Measurements from ENCODE around the gene RASAL2.
"Not testable (repeated sequence)": the region's sequence is repeated elsewhere in the genome, so short reads cannot be mapped to it uniquely, and the experiment has no call there.

Gene RASAL2

DNA sequence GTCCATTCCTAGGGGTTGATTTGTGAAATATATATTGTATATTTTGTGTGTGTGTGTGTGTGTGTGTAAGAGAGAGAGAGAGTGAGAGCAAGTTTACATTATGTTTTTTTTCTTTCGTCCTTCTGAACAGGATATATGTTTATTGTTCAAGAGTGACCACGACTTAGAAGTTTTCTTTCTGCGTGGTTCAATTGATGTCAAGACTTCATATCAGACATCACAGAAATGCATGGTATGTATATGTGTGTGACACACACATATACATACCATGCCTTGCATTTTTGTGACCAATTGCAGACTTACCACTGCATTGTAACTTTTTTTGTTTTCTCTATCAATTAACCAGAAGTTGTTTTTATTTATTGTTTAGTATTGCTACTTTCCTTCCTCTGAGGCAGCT lies 2.5 kb downstream of the RASAL2 start:
- Histone ChIP-seq H3K9ac (ENCODE audit: low read length) (no peak overlapping the region), H3K4me1 (ENCODE audit: control insufficient read depth, insufficient read depth, low read length) (peaks cover 41% of the 10 kb centered on the region), H3K36me3 (ENCODE audit: control insufficient read depth, insufficient read depth, low read length, severe bottlenecking) (no peaks in the 10 kb centered on the region), H3K4me3 (ENCODE audit: low read length) (peak overlapping the region; percentile 84), H3K9me3 (ENCODE audit: control insufficient read depth, low read length) (no peaks in the 10 kb centered on the region), H3K27me3 (replicated peaks; ENCODE audit: control insufficient read depth, insufficient read depth, low read length) (no peaks in the 10 kb centered on the region)
- peak; percentile 47 for DNase-seq (ENCODE audit: low read depth)

- H3K4me1 ChIP-seq (ENCODE audit: control insufficient read depth, insufficient read depth, low read length), result peaks cover 38% of the 10 kb centered on the region
- no peaks in the 10 kb centered on the region for H3K36me3 ChIP-seq (ENCODE audit: control insufficient read depth, insufficient read depth, low read length, severe bottlenecking)
- H3K9me3 ChIP-seq (ENCODE audit: control insufficient read depth, low read length), result no peaks in the 10 kb centered on the region
- peak overlapping the region; percentile 9 for H3K4me3 ChIP-seq (ENCODE audit: low read length)
- peak; percentile 68 for DNase-seq (ENCODE audit: low read depth)
- H3K9ac ChIP-seq (ENCODE audit: low read length), result no peak overlapping the region
- H3K27me3 ChIP-seq (replicated peaks; ENCODE audit: control insufficient read depth, insufficient read depth, low read length), result no peaks in the 10 kb centered on the region
Observed at GRCh38 chr1:178098262-178098661, 4.4 kb downstream of the RASAL2 start.

GRCh38 chr1:178101266-178101630 lies 7.3 kb downstream of the RASAL2 start:
- H3K9me3 ChIP-seq (ENCODE audit: control insufficient read depth, low read length), result no peaks in the 10 kb centered on the region
- peaks cover 27% of the 10 kb centered on the region for H3K4me1 ChIP-seq (ENCODE audit: control insufficient read depth, insufficient read depth, low read length)
- peak; percentile 19 for DNase-seq (ENCODE audit: low read depth)
- H3K27me3 ChIP-seq (replicated peaks; ENCODE audit: control insufficient read depth, insufficient read depth, low read length), result no peaks in the 10 kb centered on the region
- peak overlapping the region; percentile 14 for H3K4me3 ChIP-seq (ENCODE audit: low read length)
- no peak overlapping the region for H3K9ac ChIP-seq (ENCODE audit: low read length)
- H3K36me3 ChIP-seq (ENCODE audit: control insufficient read depth, insufficient read depth, low read length, severe bottlenecking), result no peaks in the 10 kb centered on the region

- peaks cover 27% of the 10 kb centered on the region for H3K4me1 ChIP-seq (ENCODE audit: control insufficient read depth, insufficient read depth, low read length)
- no peak overlapping the region for H3K9ac ChIP-seq (ENCODE audit: low read length)
- H3K36me3 ChIP-seq (ENCODE audit: control insufficient read depth, insufficient read depth, low read length, severe bottlenecking), result no peaks in the 10 kb centered on the region
- peak; percentile 59 for DNase-seq (ENCODE audit: low read depth)
- H3K27me3 ChIP-seq (replicated peaks; ENCODE audit: control insufficient read depth, insufficient read depth, low read length), result no peaks in the 10 kb centered on the region
- H3K9me3 ChIP-seq (ENCODE audit: control insufficient read depth, low read length), result no peaks in the 10 kb centered on the region
- H3K4me3 ChIP-seq (ENCODE audit: low read length), result peak overlapping the region; percentile 14
Observed at GRCh38 chr1:178101654-178102053, 7.8 kb downstream of the RASAL2 start.

DNA sequence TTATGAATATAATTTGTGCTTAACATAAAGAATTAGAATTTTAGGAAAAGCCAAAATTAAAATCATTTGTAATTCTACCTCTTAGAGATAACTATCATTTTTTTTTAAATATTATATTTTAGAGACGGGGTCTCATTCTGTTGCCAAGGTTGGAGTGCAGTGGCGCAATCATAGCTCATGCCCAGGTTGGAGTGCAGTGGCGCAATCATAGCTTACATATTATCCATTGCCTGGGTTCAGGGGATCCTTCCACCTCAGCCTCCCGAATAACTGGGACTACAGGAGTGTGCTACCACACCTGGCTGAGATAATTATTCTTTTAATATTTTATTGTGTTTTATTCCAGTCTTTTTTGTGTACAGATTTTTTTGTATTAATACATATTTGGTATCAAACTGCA lies 8.3 kb downstream of the RASAL2 start:
- Histone ChIP-seq H3K4me3 (ENCODE audit: low read length) (no peak overlapping the region), H3K27me3 (replicated peaks; ENCODE audit: control insufficient read depth, insufficient read depth, low read length) (no peaks in the 10 kb centered on the region), H3K9ac (ENCODE audit: low read length) (no peak overlapping the region), H3K36me3 (ENCODE audit: control insufficient read depth, insufficient read depth, low read length, severe bottlenecking) (no peaks in the 10 kb centered on the region), H3K4me1 (ENCODE audit: control insufficient read depth, insufficient read depth, low read length) (peaks cover 27% of the 10 kb centered on the region), H3K9me3 (ENCODE audit: control insufficient read depth, low read length) (no peaks in the 10 kb centered on the region)
- DNase-seq (ENCODE audit: low read depth), result peak; percentile 22

- Histone ChIP-seq H3K9ac (ENCODE audit: low read length) (no peak overlapping the region), H3K4me3 (ENCODE audit: low read length) (no peak overlapping the region), H3K4me1 (ENCODE audit: control insufficient read depth, insufficient read depth, low read length) (peaks cover 14% of the 10 kb centered on the region), H3K27me3 (replicated peaks; ENCODE audit: control insufficient read depth, insufficient read depth, low read length) (no peaks in the 10 kb centered on the region), H3K9me3 (ENCODE audit: control insufficient read depth, low read length) (no peaks in the 10 kb centered on the region), H3K36me3 (ENCODE audit: control insufficient read depth, insufficient read depth, low read length, severe bottlenecking) (no peaks in the 10 kb centered on the region)
- DNase-seq (ENCODE audit: low read depth), result no peak
Observed at GRCh38 chr1:178107823-178108222, 13.9 kb downstream of the RASAL2 start.

- peaks cover 14% of the 10 kb centered on the region for H3K4me1 ChIP-seq (ENCODE audit: control insufficient read depth, insufficient read depth, low read length)
- no peaks in the 10 kb centered on the region for H3K27me3 ChIP-seq (replicated peaks; ENCODE audit: control insufficient read depth, insufficient read depth, low read length)
- H3K4me3 ChIP-seq (ENCODE audit: low read length), result no peak overlapping the region
- no peak overlapping the region for H3K9ac ChIP-seq (ENCODE audit: low read length)
- H3K9me3 ChIP-seq (ENCODE audit: control insufficient read depth, low read length), result no peaks in the 10 kb centered on the region
- H3K36me3 ChIP-seq (ENCODE audit: control insufficient read depth, insufficient read depth, low read length, severe bottlenecking), result no peaks in the 10 kb centered on the region
- no peak for DNase-seq (ENCODE audit: low read depth)
Observed at GRCh38 chr1:178109348-178110143, 15.6 kb downstream of the RASAL2 start.

DNA sequence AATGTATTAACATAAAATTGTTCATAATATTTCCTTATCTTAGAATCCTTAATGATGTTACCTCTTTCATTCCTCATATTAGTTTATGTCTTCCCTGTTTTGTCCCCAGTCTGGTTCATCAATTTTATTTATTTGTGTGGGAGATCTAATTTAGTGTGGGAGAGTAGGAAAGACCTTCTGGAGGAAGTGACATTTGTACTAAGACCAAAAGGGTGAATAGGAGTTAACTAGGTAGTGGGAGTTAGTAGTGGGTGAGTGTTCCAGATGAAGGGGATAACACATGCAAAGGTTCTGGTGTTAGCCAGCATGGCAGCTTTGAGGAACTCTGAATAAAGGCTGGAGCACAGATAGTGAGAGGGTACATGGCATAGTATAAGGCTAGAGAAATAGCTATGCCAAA lies 21.4 kb downstream of the RASAL2 start:
- Histone ChIP-seq H3K9ac (ENCODE audit: low read length) (no peak overlapping the region), H3K4me3 (ENCODE audit: low read length) (no peak overlapping the region), H3K9me3 (ENCODE audit: control insufficient read depth, low read length) (no peaks in the 10 kb centered on the region), H3K36me3 (ENCODE audit: control insufficient read depth, insufficient read depth, low read length, severe bottlenecking) (no peaks in the 10 kb centered on the region), H3K27me3 (replicated peaks; ENCODE audit: control insufficient read depth, insufficient read depth, low read length) (no peaks in the 10 kb centered on the region), H3K4me1 (ENCODE audit: control insufficient read depth, insufficient read depth, low read length) (no peaks in the 10 kb centered on the region)
- DNase-seq (ENCODE audit: low read depth), result no peak

DNA sequence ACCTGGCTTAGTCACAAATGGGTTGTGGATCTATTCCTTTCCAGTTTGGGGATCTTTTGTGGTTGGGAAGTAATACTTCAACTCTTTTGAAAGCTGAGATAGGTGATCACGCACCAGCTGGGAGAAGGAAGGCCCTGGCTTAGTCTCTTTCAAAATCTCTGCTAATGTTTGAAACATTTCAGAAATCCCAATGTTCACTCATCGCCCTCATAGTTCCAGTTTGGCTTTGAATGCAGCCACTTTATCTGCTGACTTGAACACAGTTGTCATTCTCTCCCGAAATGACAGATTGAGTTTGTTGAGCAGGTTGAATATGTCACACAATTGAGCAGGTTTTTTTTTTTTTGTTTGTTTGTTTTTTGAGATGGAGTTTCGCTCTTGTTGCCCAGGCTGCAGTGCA lies 24.6 kb downstream of the RASAL2 start:
- H3K9ac ChIP-seq (ENCODE audit: low read length), result no peak overlapping the region
- no peaks in the 10 kb centered on the region for H3K36me3 ChIP-seq (ENCODE audit: control insufficient read depth, insufficient read depth, low read length, severe bottlenecking)
- DNase-seq (ENCODE audit: low read depth), result no peak
- H3K9me3 ChIP-seq (ENCODE audit: control insufficient read depth, low read length), result no peaks in the 10 kb centered on the region
- H3K4me1 ChIP-seq (ENCODE audit: control insufficient read depth, insufficient read depth, low read length), result peaks cover 15% of the 10 kb centered on the region
- no peak overlapping the region for H3K4me3 ChIP-seq (ENCODE audit: low read length)
- no peaks in the 10 kb centered on the region for H3K27me3 ChIP-seq (replicated peaks; ENCODE audit: control insufficient read depth, insufficient read depth, low read length)

GRCh38 chr1:178119628-178120027 lies 25.7 kb downstream of the RASAL2 start:
- no peak for DNase-seq (ENCODE audit: low read depth)
- peaks cover 15% of the 10 kb centered on the region for H3K4me1 ChIP-seq (ENCODE audit: control insufficient read depth, insufficient read depth, low read length)
- no peaks in the 10 kb centered on the region for H3K9me3 ChIP-seq (ENCODE audit: control insufficient read depth, low read length)
- H3K4me3 ChIP-seq (ENCODE audit: low read length), result no peak overlapping the region
- H3K9ac ChIP-seq (ENCODE audit: low read length), result no peak overlapping the region
- no peaks in the 10 kb centered on the region for H3K36me3 ChIP-seq (ENCODE audit: control insufficient read depth, insufficient read depth, low read length, severe bottlenecking)
- no peaks in the 10 kb centered on the region for H3K27me3 ChIP-seq (replicated peaks; ENCODE audit: control insufficient read depth, insufficient read depth, low read length)

DNA sequence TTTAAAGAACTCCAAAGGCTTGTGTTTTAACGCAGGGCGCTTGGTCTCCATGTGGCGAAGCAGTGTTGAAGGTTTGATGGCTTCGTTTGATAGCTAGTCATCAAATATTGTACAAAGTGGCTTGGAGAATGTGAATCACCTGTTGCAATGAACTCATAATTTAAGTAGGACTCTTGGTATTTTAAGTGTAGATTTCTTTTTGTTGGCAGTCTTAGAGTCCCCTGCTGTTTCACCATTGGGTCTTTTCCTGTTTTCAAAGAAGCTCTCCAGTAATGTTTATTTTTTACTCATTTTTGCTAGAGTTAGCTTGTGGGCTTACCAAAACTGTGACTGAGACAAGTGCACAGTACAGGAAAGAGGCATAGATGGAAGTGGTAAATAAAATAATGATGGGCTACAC lies 26.2 kb downstream of the RASAL2 start:
- H3K36me3 ChIP-seq (ENCODE audit: control insufficient read depth, insufficient read depth, low read length, severe bottlenecking), result no peaks in the 10 kb centered on the region
- no peak overlapping the region for H3K9ac ChIP-seq (ENCODE audit: low read length)
- H3K9me3 ChIP-seq (ENCODE audit: control insufficient read depth, low read length), result no peaks in the 10 kb centered on the region
- no peak overlapping the region for H3K4me3 ChIP-seq (ENCODE audit: low read length)
- no peak for DNase-seq (ENCODE audit: low read depth)
- peaks cover 19% of the 10 kb centered on the region for H3K4me1 ChIP-seq (ENCODE audit: control insufficient read depth, insufficient read depth, low read length)
- H3K27me3 ChIP-seq (replicated peaks; ENCODE audit: control insufficient read depth, insufficient read depth, low read length), result no peaks in the 10 kb centered on the region

GRCh38 chr1:178120520-178121052 lies 26.7 kb downstream of the RASAL2 start:
- not testable (repeated sequence) for H3K9ac ChIP-seq (ENCODE audit: low read length)

More at GRCh38 chr1:178120520-178121052, 26.7 kb downstream of the RASAL2 start:
- H3K36me3 ChIP-seq (ENCODE audit: control insufficient read depth, insufficient read depth, low read length, severe bottlenecking); H3K4me3 ChIP-seq (ENCODE audit: low read length); H3K27me3 ChIP-seq (replicated peaks; ENCODE audit: control insufficient read depth, insufficient read depth, low read length); DNase-seq (ENCODE audit: low read depth); H3K9me3 ChIP-seq (ENCODE audit: control insufficient read depth, low read length): not testable (repeated sequence)
- H3K4me1 ChIP-seq (ENCODE audit: control insufficient read depth, insufficient read depth, low read length), result peaks cover 23% of the 10 kb centered on the region

Data from adipocyte (in vitro differentiated cells).